MCF 10A (cell line): ENCODE results near the gene OR6X1. TPM values are rescaled to one million over a fixed set of nuclear protein-coding genes. Genes with fewer than 3 reads are reported as not detected.

Experiments used
- BruUV-seq: library from RNA; stranded (reverse); fragments of 400-500 nt; replicated peaks from 2 replicates; lab custom pipeline; 2021; lab: Mats Ljungman, UMichigan
- CTCF ChIA-PET: fragments of 300-600 bp; sonication (Branson Sonifier 250); formaldehyde crosslinking; extraction: SDS; loops from one replicate; lab custom pipeline; 2021; ENCODE audit warnings: antibody characterized with exemption, inconsistent platforms; lab: Yijun Ruan, JAX
- POLR2A ChIA-PET: fragments of 300-600, 350-650 bp; sonication (Branson Sonifier 250); formaldehyde crosslinking; extraction: SDS; loops from one replicate; lab custom pipeline; 2020; ENCODE audit warnings: antibody characterized with exemption, inconsistent platforms; lab: Yijun Ruan, JAX
- DNase-seq: peaks from one replicate; pipeline ENCODE4 v3.0.0-alpha.2; 2018; ENCODE audit not compliant: unreplicated experiment
- H3K27ac Mint-ChIP-seq: one replicate; pipeline ENCODE4 v1.8.0; 2022; ENCODE audit warnings: mild to moderate bottlenecking, low read depth, mixed read lengths; ENCODE audit not compliant: unreplicated experiment
- H3K27me3 Mint-ChIP-seq: one replicate; pipeline ENCODE4 v1.8.0; 2022; ENCODE audit warnings: mixed read lengths; ENCODE audit not compliant: insufficient read depth, unreplicated experiment
- H3K36me3 Mint-ChIP-seq: one replicate; pipeline ENCODE4 v1.8.0; 2022; ENCODE audit warnings: mild to moderate bottlenecking, moderate library complexity, mixed read lengths; ENCODE audit not compliant: insufficient read depth, unreplicated experiment
- H3K4me1 Mint-ChIP-seq: one replicate; pipeline ENCODE4 v1.8.0; 2022; ENCODE audit warnings: mixed read lengths; ENCODE audit not compliant: insufficient read depth, unreplicated experiment
- H3K4me3 Mint-ChIP-seq: one replicate; pipeline ENCODE4 v1.8.0; 2022; ENCODE audit warnings: mild to moderate bottlenecking, moderate library complexity, mixed read lengths; ENCODE audit not compliant: unreplicated experiment
- H3K9me3 Mint-ChIP-seq: one replicate; pipeline ENCODE4 v1.8.0; 2022; ENCODE audit warnings: mixed read lengths; ENCODE audit not compliant: unreplicated experiment
- intact Hi-C: fragments of 100-400 bp; cut with micrococcal nuclease; formaldehyde crosslinking; loops from 2 replicates; pipeline ENCODE4 v1.14.1; 2022
- total RNA-seq: library from RNA; stranded (reverse); gene quantifications from 2 replicates; pipeline ENCODE4 v1.2.3, GENCODE V29; 2022
- TF ChIP-seq, protein P1 (sequence below): fragments of 200-600 bp; IDR thresholded peaks from one replicate; pipeline ENCODE4 v1.8.0; 2022; ENCODE audit warnings: antibody characterized with exemption, mild to moderate bottlenecking; ENCODE audit not compliant: unreplicated experiment

The OR6X1 gene
- total RNA-seq, 1 experiment from 2014 or later = not detected

GRCh38 chr11:123796226-123796625 is 41.9 kb upstream of the OR6X1 start:
- ChIA-PET CTCF (no interaction called here), POLR2A (interaction anchor here (0.6 kb wide), 1 partner anchor 11 kb away, joined by 4 read pairs; no protein-coding TSS in a partner anchor)
- Mint-ChIP-seq H3K4me1 (peaks cover 7% of the 10 kb centered on the region), H3K36me3 (no peaks in the 10 kb centered on the region), H3K4me3 (no peak overlapping the region), H3K27me3 (no peaks in the 10 kb centered on the region), H3K9me3 (no peaks in the 10 kb centered on the region), H3K27ac (no peak overlapping the region)
- no TSS peak for BruUV-seq
- intact Hi-C loops = no loop called here
- TF ChIP-seq, protein P1, sequence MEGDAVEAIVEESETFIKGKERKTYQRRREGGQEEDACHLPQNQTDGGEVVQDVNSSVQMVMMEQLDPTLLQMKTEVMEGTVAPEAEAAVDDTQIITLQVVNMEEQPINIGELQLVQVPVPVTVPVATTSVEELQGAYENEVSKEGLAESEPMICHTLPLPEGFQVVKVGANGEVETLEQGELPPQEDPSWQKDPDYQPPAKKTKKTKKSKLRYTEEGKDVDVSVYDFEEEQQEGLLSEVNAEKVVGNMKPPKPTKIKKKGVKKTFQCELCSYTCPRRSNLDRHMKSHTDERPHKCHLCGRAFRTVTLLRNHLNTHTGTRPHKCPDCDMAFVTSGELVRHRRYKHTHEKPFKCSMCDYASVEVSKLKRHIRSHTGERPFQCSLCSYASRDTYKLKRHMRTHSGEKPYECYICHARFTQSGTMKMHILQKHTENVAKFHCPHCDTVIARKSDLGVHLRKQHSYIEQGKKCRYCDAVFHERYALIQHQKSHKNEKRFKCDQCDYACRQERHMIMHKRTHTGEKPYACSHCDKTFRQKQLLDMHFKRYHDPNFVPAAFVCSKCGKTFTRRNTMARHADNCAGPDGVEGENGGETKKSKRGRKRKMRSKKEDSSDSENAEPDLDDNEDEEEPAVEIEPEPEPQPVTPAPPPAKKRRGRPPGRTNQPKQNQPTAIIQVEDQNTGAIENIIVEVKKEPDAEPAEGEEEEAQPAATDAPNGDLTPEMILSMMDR = no peak
- DNase-seq = no peak

GRCh38 chr11:123783536-123783935 is 29.2 kb upstream of the OR6X1 start:
- no peaks in the 10 kb centered on the region for H3K36me3 Mint-ChIP-seq
- TF ChIP-seq, protein P1 = no peak
- H3K4me1 Mint-ChIP-seq = peaks cover 9% of the 10 kb centered on the region
- H3K4me3 Mint-ChIP-seq = no peak overlapping the region
- peak; percentile 4 for DNase-seq
- intact Hi-C loops = no loop called here
- no peaks in the 10 kb centered on the region for H3K9me3 Mint-ChIP-seq
- no peaks in the 10 kb centered on the region for H3K27me3 Mint-ChIP-seq
- BruUV-seq = no TSS peak
- H3K27ac Mint-ChIP-seq = no peak overlapping the region
- ChIA-PET POLR2A (interaction anchor here (0.6 to 0.7 kb wide), 2 partner anchors 127 to 299 kb away, joined by 3 read pairs; no protein-coding TSS in a partner anchor), CTCF (no interaction called here)

DNA sequence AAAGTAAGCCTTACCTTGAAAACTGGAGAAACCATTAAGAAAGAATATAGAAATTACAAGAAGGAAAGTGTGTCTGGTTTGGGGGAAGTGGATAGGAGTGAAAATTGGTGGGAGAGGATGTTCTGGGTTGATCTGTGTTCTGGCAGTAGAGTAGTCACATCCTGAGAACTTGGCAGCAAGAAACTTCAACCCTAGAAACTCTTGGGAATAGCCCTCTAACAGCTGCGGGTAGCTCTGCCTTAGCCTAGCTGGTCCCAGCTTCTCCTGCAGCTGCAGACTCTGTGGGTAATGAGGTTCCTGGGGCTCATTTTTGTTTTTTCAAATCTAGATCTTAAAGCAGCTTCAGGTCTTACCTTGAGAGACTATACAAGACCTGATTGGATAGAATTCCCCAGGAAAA is 24.2 kb upstream of the OR6X1 start:
- H3K36me3 Mint-ChIP-seq = no peaks in the 10 kb centered on the region
- TF ChIP-seq, protein P1 = no peak
- DNase-seq = no peak
- H3K4me3 Mint-ChIP-seq = no peak overlapping the region
- POLR2A ChIA-PET = no interaction called here
- no peaks in the 10 kb centered on the region for H3K9me3 Mint-ChIP-seq
- CTCF ChIA-PET = no interaction called here
- no TSS peak for BruUV-seq
- H3K27ac Mint-ChIP-seq = no peak overlapping the region
- peaks cover 5% of the 10 kb centered on the region for H3K4me1 Mint-ChIP-seq
- intact Hi-C loops = no loop called here
- H3K27me3 Mint-ChIP-seq = no peaks in the 10 kb centered on the region

DNA sequence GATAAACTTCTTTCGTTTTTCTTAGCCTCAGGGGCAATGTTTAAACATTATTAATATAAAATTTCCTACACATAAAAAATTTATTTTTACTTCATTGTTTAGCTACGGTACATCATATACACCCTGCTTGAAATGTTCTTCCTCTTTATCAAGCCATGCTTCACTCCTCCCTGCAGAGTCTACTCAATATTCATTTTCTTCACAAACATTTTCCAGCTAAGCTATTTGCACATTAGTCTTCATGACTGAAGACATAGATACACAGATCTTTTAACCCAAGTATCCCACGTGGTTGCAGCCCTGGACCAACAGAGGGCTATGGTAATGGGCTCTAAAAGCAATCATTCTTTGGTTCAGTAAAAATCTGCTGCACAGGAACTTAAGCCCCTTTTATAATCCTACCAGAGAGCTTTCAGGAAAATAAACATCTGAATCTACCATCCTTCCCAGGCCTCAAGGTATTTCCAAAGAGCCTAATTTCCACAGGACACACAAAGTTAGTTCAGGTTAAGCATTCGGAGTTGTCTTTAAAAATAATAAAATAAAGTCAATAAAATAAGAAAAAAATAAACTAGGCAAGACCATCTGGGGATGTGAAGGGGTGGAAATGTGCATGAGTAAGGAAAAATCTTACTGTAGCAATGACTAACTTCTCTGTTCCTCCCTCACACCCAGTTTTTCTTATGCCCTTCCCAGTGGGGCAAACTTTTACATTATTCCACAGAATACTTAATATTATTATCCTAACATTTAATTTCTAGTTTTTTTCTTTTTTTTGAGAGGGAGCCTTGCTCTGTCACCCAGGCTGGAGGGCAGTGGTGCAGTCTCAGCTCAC is 21.6 kb upstream of the OR6X1 start:
- H3K27me3 Mint-ChIP-seq = no peaks in the 10 kb centered on the region
- TF ChIP-seq, protein P1 = no peak
- no peak overlapping the region for H3K27ac Mint-ChIP-seq
- ChIA-PET CTCF (no interaction called here), POLR2A (interaction anchor here (0.5 to 0.7 kb wide), 4 partner anchors 118 to 847 kb away, joined by 3 read pairs; partner anchors contain the start of gene TBRG1)
- H3K4me1 Mint-ChIP-seq = no peaks in the 10 kb centered on the region
- H3K36me3 Mint-ChIP-seq = no peaks in the 10 kb centered on the region
- BruUV-seq = no TSS peak
- no peaks in the 10 kb centered on the region for H3K9me3 Mint-ChIP-seq
- no peak for DNase-seq
- intact Hi-C loops = no loop called here
- no peak overlapping the region for H3K4me3 Mint-ChIP-seq
